Measurements from ENCODE around the gene AKAP10.

- no peak for TF ChIP-seq PKNOX1 (IDR thresholded peaks at IDR 0.05)
- TF ChIP-seq HDGF (IDR thresholded peaks at IDR 0.05; ENCODE audit: borderline replicate concordance) = no peak
- TF ChIP-seq NFRKB (IDR thresholded peaks at IDR 0.05) = no peak
- TF ChIP-seq SP1 (IDR thresholded peaks at IDR 0.05) = no peak
- TF ChIP-seq BHLHE40 (IDR thresholded peaks at IDR 0.05; ENCODE audit: borderline replicate concordance) = no peak
- TF ChIP-seq ELF4 (IDR thresholded peaks at IDR 0.05) = no peak
- TF ChIP-seq FOXA1 (IDR thresholded peaks at IDR 0.05) = no peak
- TF ChIP-seq SUZ12 (IDR thresholded peaks at IDR 0.05) = no peak
- TF ChIP-seq FOXM1 (IDR thresholded peaks at IDR 0.05; ENCODE audit: borderline replicate concordance) = no peak
- TF ChIP-seq LEF1 (IDR thresholded peaks at IDR 0.05; ENCODE audit: borderline replicate concordance) = no peak
Observed at GRCh38 chr17:19958023-19958422, 19.6 kb downstream of the AKAP10 start.

All from HEK293T (cell line).